Renal cortical epithelial cell (primary cell): Measurements from ENCODE around the gene MRPL10. TPM values are rescaled to one million over a fixed set of nuclear protein-coding genes. Genes with fewer than 3 reads are reported as not detected.
"Not testable (repeated sequence)": the region's sequence is repeated elsewhere in the genome, so short reads cannot be mapped to it uniquely, and the experiment has no call there.

Experiments
- DNase-seq: peaks from one replicate; pipeline ENCODE4 v3.0.0-alpha.2; 2011; ENCODE audit warnings: low read depth
- total RNA-seq: library from RNA; depleted of rRNA; stranded (reverse); fragments of >200 nt; gene quantifications from 2 replicates; pipeline ENCODE4 v1.2.3, GENCODE V29; 2014

Gene MRPL10
- total RNA-seq, 1 donor from 2014 or later: 25.4 TPM

GRCh38 chr17:47792979-47793378 lies 38.4 kb downstream of the MRPL10 start:
- DNase-seq: no peak

GRCh38 chr17:47792457-47792856 lies 38.9 kb downstream of the MRPL10 start:
- no peak for DNase-seq

- DNase-seq: no peak
Observed at GRCh38 chr17:47791025-47791424, 40.3 kb downstream of the MRPL10 start.

GRCh38 chr17:47789611-47790561 lies 41.5 kb downstream of the MRPL10 start:
- no peak for DNase-seq

- peak; percentile 10 for DNase-seq
Observed at GRCh38 chr17:47785538-47786123, 45.7 kb downstream of the MRPL10 start.

GRCh38 chr17:47781397-47781796 lies 49.9 kb downstream of the MRPL10 start:
- no peak for DNase-seq

GRCh38 chr17:47778184-47778635 lies 53.1 kb downstream of the MRPL10 start:
- DNase-seq: no peak

GRCh38 chr17:47776330-47777197 lies 54.8 kb downstream of the MRPL10 start:
- peak; percentile 39 for DNase-seq

- no peak for DNase-seq
Observed at GRCh38 chr17:47774987-47775580, 56.3 kb downstream of the MRPL10 start.

- no peak for DNase-seq
Observed at GRCh38 chr17:47774331-47774730, 57.0 kb downstream of the MRPL10 start.

GRCh38 chr17:47773649-47774048 lies 57.7 kb downstream of the MRPL10 start:
- DNase-seq: not testable (repeated sequence)

Other genes with a start within 250 kb of the MRPL10 start
- gene KPNB1, start 181.6 kb downstream of the MRPL10 start, total RNA-seq: 421 and 446 TPM in 2 replicates
- 4.3 and 10.7 TPM in 2 replicates for gene TBKBP1, start 137.4 kb downstream of the MRPL10 start, total RNA-seq
- not detected in 2 replicates for gene TBX21, start 98.3 kb downstream of the MRPL10 start, total RNA-seq
- gene OSBPL7, start 9.7 kb downstream of the MRPL10 start, total RNA-seq: 6.6 and 11.3 TPM in 2 replicates
- 0.45 TPM in 1 of 2 replicates, not detected in the other for gene LRRC46, start 129 bp upstream of the MRPL10 start, total RNA-seq
- gene SCRN2, start 9.7 kb upstream of the MRPL10 start, total RNA-seq: 21.3 and 50.4 TPM in 2 replicates
- 0.87 and 1.2 TPM in 2 replicates for gene SP6, start 19.6 kb upstream of the MRPL10 start, total RNA-seq
- 0.35 and 3.1 TPM in 2 replicates for gene SP2, start 64.7 kb upstream of the MRPL10 start, total RNA-seq
- gene PNPO, start 110.0 kb upstream of the MRPL10 start, total RNA-seq: 76.7 and 77.6 TPM in 2 replicates
- gene PRR15L, start 126.3 kb upstream of the MRPL10 start, total RNA-seq: 0.85 and 6.9 TPM in 2 replicates
- gene CDK5RAP3, start 139.6 kb upstream of the MRPL10 start, total RNA-seq: 50.7 and 66.2 TPM in 2 replicates
- gene COPZ2, start 206.3 kb upstream of the MRPL10 start, total RNA-seq: 6.8 and 8.0 TPM in 2 replicates
- 75.0 and 267 TPM in 2 replicates for gene NFE2L1, start 216.8 kb upstream of the MRPL10 start, total RNA-seq